ENCODE results near the gene KIF26B.

Gene KIF26B

GRCh38 chr1:245480393-245481120 is 325.8 kb downstream of the KIF26B start:
- DNase-seq, result no peak

GRCh38 chr1:245481261-245481660 is 326.5 kb downstream of the KIF26B start:
- no peak for DNase-seq

GRCh38 chr1:245483247-245483646 is 328.5 kb downstream of the KIF26B start:
- DNase-seq, result no peak

- no peak for DNase-seq
These were observed 329.4 kb downstream of the KIF26B start for GRCh38 chr1:245484176-245484575.

- no peak for DNase-seq
These were observed 331.2 kb downstream of the KIF26B start for GRCh38 chr1:245485996-245486395.

- no peak for DNase-seq
These were observed 332.1 kb downstream of the KIF26B start for GRCh38 chr1:245486775-245487470.

- no peak for DNase-seq
These were observed 333.8 kb downstream of the KIF26B start for GRCh38 chr1:245488346-245489129.

- DNase-seq, result no peak
These were observed 335.1 kb downstream of the KIF26B start for GRCh38 chr1:245489838-245490237.

- DNase-seq, result no peak
These were observed 338.2 kb downstream of the KIF26B start for GRCh38 chr1:245493029-245493428.

- DNase-seq, result no peak
These were observed 340.9 kb downstream of the KIF26B start for GRCh38 chr1:245495681-245496080.

- DNase-seq, result no peak
These were observed 345.8 kb downstream of the KIF26B start for GRCh38 chr1:245500546-245500945.

- no peak for DNase-seq
These were observed 346.8 kb downstream of the KIF26B start for GRCh38 chr1:245501633-245502032.

- DNase-seq, result no peak
These were observed 348.8 kb downstream of the KIF26B start for GRCh38 chr1:245503548-245503947.

GRCh38 chr1:245510144-245510543 is 355.4 kb downstream of the KIF26B start:
- no peak for DNase-seq

- DNase-seq, result no peak
These were observed 357.6 kb downstream of the KIF26B start for GRCh38 chr1:245512181-245512888.

GRCh38 chr1:245512980-245513578 is 358.3 kb downstream of the KIF26B start:
- DNase-seq, result no peak

- DNase-seq, result no peak
These were observed 361.5 kb downstream of the KIF26B start for GRCh38 chr1:245516284-245516759.

GRCh38 chr1:245520611-245521010 is 365.8 kb downstream of the KIF26B start:
- no peak for DNase-seq

- DNase-seq, result no peak
These were observed 371.4 kb downstream of the KIF26B start for GRCh38 chr1:245526141-245526540.

GRCh38 chr1:245528258-245528635 is 373.5 kb downstream of the KIF26B start:
- DNase-seq, result no peak

- DNase-seq, result no peak
These were observed 376.2 kb downstream of the KIF26B start for GRCh38 chr1:245530937-245531336.

GRCh38 chr1:245537992-245538391 is 383.2 kb downstream of the KIF26B start:
- no peak for DNase-seq

- DNase-seq, result no peak
These were observed 383.9 kb downstream of the KIF26B start for GRCh38 chr1:245538671-245539070.
